ENCODE data around the gene KLC1.

DNA sequence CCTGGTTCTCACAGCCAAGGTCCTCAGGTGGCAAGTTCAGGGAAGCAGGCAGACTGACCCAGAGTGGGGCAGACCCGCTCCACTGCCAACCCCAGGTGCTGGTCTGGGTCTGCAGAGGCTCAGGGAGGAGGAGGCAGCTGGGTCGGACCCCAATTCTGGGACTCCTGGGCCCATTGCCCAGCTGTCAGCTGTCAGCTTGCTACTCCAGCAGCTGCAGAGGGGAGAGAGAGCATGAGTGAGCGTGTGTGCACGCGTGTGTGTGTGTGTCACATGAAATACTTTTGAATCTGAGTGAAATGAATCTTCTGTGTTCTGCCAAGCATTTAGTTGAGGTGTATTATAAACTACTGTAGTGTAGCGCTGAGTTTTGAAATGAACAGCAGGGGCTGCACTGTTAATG lies 55.5 kb downstream of the KLC1 start:
- TF ChIP-seq FOXA1 (IDR thresholded peaks at IDR 0.05), result no peak
- TF ChIP-seq SP1 (IDR thresholded peaks at IDR 0.05), result no peak
- no peak for TF ChIP-seq EGR1 (IDR thresholded peaks at IDR 0.05; ENCODE audit: low read depth in 2 of 2)
- TF ChIP-seq, protein P1, sequence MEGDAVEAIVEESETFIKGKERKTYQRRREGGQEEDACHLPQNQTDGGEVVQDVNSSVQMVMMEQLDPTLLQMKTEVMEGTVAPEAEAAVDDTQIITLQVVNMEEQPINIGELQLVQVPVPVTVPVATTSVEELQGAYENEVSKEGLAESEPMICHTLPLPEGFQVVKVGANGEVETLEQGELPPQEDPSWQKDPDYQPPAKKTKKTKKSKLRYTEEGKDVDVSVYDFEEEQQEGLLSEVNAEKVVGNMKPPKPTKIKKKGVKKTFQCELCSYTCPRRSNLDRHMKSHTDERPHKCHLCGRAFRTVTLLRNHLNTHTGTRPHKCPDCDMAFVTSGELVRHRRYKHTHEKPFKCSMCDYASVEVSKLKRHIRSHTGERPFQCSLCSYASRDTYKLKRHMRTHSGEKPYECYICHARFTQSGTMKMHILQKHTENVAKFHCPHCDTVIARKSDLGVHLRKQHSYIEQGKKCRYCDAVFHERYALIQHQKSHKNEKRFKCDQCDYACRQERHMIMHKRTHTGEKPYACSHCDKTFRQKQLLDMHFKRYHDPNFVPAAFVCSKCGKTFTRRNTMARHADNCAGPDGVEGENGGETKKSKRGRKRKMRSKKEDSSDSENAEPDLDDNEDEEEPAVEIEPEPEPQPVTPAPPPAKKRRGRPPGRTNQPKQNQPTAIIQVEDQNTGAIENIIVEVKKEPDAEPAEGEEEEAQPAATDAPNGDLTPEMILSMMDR (IDR thresholded peaks at IDR 0.05; ENCODE audit: low read depth, low read length, missing input control), result no peak
- TF ChIP-seq RAD21 (IDR thresholded peaks at IDR 0.05), result no peak
- no peak for TF ChIP-seq HNF4G (IDR thresholded peaks at IDR 0.05)
- TF ChIP-seq, protein P2, sequence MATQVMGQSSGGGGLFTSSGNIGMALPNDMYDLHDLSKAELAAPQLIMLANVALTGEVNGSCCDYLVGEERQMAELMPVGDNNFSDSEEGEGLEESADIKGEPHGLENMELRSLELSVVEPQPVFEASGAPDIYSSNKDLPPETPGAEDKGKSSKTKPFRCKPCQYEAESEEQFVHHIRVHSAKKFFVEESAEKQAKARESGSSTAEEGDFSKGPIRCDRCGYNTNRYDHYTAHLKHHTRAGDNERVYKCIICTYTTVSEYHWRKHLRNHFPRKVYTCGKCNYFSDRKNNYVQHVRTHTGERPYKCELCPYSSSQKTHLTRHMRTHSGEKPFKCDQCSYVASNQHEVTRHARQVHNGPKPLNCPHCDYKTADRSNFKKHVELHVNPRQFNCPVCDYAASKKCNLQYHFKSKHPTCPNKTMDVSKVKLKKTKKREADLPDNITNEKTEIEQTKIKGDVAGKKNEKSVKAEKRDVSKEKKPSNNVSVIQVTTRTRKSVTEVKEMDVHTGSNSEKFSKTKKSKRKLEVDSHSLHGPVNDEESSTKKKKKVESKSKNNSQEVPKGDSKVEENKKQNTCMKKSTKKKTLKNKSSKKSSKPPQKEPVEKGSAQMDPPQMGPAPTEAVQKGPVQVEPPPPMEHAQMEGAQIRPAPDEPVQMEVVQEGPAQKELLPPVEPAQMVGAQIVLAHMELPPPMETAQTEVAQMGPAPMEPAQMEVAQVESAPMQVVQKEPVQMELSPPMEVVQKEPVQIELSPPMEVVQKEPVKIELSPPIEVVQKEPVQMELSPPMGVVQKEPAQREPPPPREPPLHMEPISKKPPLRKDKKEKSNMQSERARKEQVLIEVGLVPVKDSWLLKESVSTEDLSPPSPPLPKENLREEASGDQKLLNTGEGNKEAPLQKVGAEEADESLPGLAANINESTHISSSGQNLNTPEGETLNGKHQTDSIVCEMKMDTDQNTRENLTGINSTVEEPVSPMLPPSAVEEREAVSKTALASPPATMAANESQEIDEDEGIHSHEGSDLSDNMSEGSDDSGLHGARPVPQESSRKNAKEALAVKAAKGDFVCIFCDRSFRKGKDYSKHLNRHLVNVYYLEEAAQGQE (IDR thresholded peaks at IDR 0.05), result no peak
- TF ChIP-seq, protein P3, sequence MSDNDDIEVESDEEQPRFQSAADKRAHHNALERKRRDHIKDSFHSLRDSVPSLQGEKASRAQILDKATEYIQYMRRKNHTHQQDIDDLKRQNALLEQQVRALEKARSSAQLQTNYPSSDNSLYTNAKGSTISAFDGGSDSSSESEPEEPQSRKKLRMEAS (IDR thresholded peaks at IDR 0.05), result no peak
- TF ChIP-seq, protein P4, sequence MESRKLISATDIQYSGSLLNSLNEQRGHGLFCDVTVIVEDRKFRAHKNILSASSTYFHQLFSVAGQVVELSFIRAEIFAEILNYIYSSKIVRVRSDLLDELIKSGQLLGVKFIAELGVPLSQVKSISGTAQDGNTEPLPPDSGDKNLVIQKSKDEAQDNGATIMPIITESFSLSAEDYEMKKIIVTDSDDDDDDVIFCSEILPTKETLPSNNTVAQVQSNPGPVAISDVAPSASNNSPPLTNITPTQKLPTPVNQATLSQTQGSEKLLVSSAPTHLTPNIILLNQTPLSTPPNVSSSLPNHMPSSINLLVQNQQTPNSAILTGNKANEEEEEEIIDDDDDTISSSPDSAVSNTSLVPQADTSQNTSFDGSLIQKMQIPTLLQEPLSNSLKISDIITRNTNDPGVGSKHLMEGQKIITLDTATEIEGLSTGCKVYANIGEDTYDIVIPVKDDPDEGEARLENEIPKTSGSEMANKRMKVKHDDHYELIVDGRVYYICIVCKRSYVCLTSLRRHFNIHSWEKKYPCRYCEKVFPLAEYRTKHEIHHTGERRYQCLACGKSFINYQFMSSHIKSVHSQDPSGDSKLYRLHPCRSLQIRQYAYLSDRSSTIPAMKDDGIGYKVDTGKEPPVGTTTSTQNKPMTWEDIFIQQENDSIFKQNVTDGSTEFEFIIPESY (IDR thresholded peaks at IDR 0.05), result no peak
- TF ChIP-seq GABPA (IDR thresholded peaks at IDR 0.05 in 1 of 2, conservative IDR thresholded peaks at IDR 0.05 in 1 of 2), result no peak
- TF ChIP-seq YY1 (IDR thresholded peaks at IDR 0.05), result no peak

Measured in liver (tissue), 3 donors.